ENCODE measurements around the gene CPLANE2. TPM values are rescaled to one million over a fixed set of nuclear protein-coding genes. Genes with fewer than 3 reads are reported as not detected.

The CPLANE2 gene
- total and polyA plus RNA-seq, 2 donors from 2014 or later: 7.9 to 9.4 TPM

- DNase-seq: no peak
- TF ChIP-seq, protein P1, sequence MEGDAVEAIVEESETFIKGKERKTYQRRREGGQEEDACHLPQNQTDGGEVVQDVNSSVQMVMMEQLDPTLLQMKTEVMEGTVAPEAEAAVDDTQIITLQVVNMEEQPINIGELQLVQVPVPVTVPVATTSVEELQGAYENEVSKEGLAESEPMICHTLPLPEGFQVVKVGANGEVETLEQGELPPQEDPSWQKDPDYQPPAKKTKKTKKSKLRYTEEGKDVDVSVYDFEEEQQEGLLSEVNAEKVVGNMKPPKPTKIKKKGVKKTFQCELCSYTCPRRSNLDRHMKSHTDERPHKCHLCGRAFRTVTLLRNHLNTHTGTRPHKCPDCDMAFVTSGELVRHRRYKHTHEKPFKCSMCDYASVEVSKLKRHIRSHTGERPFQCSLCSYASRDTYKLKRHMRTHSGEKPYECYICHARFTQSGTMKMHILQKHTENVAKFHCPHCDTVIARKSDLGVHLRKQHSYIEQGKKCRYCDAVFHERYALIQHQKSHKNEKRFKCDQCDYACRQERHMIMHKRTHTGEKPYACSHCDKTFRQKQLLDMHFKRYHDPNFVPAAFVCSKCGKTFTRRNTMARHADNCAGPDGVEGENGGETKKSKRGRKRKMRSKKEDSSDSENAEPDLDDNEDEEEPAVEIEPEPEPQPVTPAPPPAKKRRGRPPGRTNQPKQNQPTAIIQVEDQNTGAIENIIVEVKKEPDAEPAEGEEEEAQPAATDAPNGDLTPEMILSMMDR (IDR thresholded peaks at IDR 0.05; ENCODE audit: borderline replicate concordance, extremely low read depth, insufficient read depth): no peak
- H3K9ac ChIP-seq (ENCODE audit: low read length in 3 of 3): no peak overlapping the region
- H3K4me3 ChIP-seq (ENCODE audit: low read length in 3 of 3): no peak overlapping the region
- intact Hi-C loops (cut with DNase I): no loop called here
- H3K27me3 ChIP-seq (ENCODE audit: control insufficient read depth, insufficient read depth, low read length): no peaks in the 10 kb centered on the region
- H3K27ac ChIP-seq (ENCODE audit: low read depth in 2 of 2, low read length in 2 of 2): no peak overlapping the region
- no peak for FAIRE-seq
- no peaks in the 10 kb centered on the region for H3K9me3 ChIP-seq (ENCODE audit: control insufficient read depth in 2 of 3, insufficient read depth in 1 of 3, low read length in 3 of 3)
- no peaks in the 10 kb centered on the region for H3K36me3 ChIP-seq (ENCODE audit: control insufficient read depth in 2 of 3, insufficient read depth in 3 of 3, low read length in 3 of 3)
- peaks cover 0 to 15% (median 0%) of the 10 kb centered on the region in 3 donors for H3K4me1 ChIP-seq (ENCODE audit: control insufficient read depth in 2 of 3, insufficient read depth in 2 of 3, low read depth in 1 of 3, low read length in 3 of 3)
Measured at GRCh38 chr1:16210581-16210980, 26.4 kb downstream of the CPLANE2 start.

GRCh38 chr1:16209847-16210407, 27.1 kb downstream of the CPLANE2 start:
- TF ChIP-seq, protein P1 (IDR thresholded peaks at IDR 0.05; ENCODE audit: borderline replicate concordance, extremely low read depth, insufficient read depth): no peak
- Histone ChIP-seq H3K9ac (ENCODE audit: low read length in 3 of 3) (no peak overlapping the region), H3K27ac (ENCODE audit: low read depth in 2 of 2, low read length in 2 of 2) (no peak overlapping the region), H3K9me3 (ENCODE audit: control insufficient read depth in 2 of 3, insufficient read depth in 1 of 3, low read length in 3 of 3) (no peaks in the 10 kb centered on the region), H3K36me3 (ENCODE audit: control insufficient read depth in 2 of 3, insufficient read depth in 3 of 3, low read length in 3 of 3) (no peaks in the 10 kb centered on the region), H3K4me3 (ENCODE audit: low read length in 3 of 3) (no peak overlapping the region), H3K27me3 (ENCODE audit: control insufficient read depth, insufficient read depth, low read length) (no peaks in the 10 kb centered on the region), H3K4me1 (ENCODE audit: control insufficient read depth in 2 of 3, insufficient read depth in 2 of 3, low read depth in 1 of 3, low read length in 3 of 3) (peaks cover 0 to 15% (median 0%) of the 10 kb centered on the region in 3 donors)
- FAIRE-seq: no peak
- peak in 1 of 5 donors; percentile 69 for DNase-seq
- intact Hi-C loops (cut with DNase I): no loop called here

GRCh38 chr1:16209132-16209846, 27.7 kb downstream of the CPLANE2 start:
- TF ChIP-seq, protein P1 (IDR thresholded peaks at IDR 0.05; ENCODE audit: borderline replicate concordance, extremely low read depth, insufficient read depth): no peak
- Histone ChIP-seq H3K4me3 (ENCODE audit: low read length in 3 of 3) (no peak overlapping the region), H3K9ac (ENCODE audit: low read length in 3 of 3) (no peak overlapping the region), H3K4me1 (ENCODE audit: control insufficient read depth in 2 of 3, insufficient read depth in 2 of 3, low read depth in 1 of 3, low read length in 3 of 3) (peaks cover 0 to 15% (median 0%) of the 10 kb centered on the region in 3 donors), H3K27ac (ENCODE audit: low read depth in 2 of 2, low read length in 2 of 2) (no peak overlapping the region), H3K36me3 (ENCODE audit: control insufficient read depth in 2 of 3, insufficient read depth in 3 of 3, low read length in 3 of 3) (no peaks in the 10 kb centered on the region), H3K9me3 (ENCODE audit: control insufficient read depth in 2 of 3, insufficient read depth in 1 of 3, low read length in 3 of 3) (no peaks in the 10 kb centered on the region), H3K27me3 (ENCODE audit: control insufficient read depth, insufficient read depth, low read length) (no peaks in the 10 kb centered on the region)
- DNase-seq (no peak), FAIRE-seq (no peak)
- intact Hi-C loops (cut with DNase I): no loop called here
